Left lung (tissue), 10 donors: ENCODE data around the gene TRIM61. TPM values are rescaled to one million over a fixed set of nuclear protein-coding genes. Genes with fewer than 3 reads are reported as not detected.
"Not testable (repeated sequence)": the region's sequence is repeated elsewhere in the genome, so short reads cannot be mapped to it uniquely, and the experiment has no call there.

Experiments
- ATAC-seq: fragments of 200-7000 bp; cut with Tn5 transposase; one replicate; pipeline ENCODE4 v1.9.1; 2020; ENCODE audit warnings: moderate library complexity
- DNase-seq, 4 donors: peaks; one replicate each; pipeline ENCODE4 v3.0.0-alpha.2; 2013 to 2020
- H3K27ac ChIP-seq, 2 donors: fragments of 200-600 bp; sonication (generic) in 1 of 2; one replicate each; pipeline versions ENCODE4 v1.5.0 to v1.8.0; 2020 to 2021
- H3K27me3 ChIP-seq, 2 donors: fragments of 200-600 bp; sonication (generic) in 1 of 2; one replicate each; pipeline versions ENCODE4 v1.5.0 to v1.8.0; 2020 to 2021
- H3K36me3 ChIP-seq, 2 donors: fragments of 200-600 bp; sonication (generic) in 1 of 2; one replicate each; pipeline versions ENCODE4 v1.5.0 to v1.8.0; 2020 to 2021
- H3K4me1 ChIP-seq, 2 donors: fragments of 200-600 bp; one replicate each; pipeline ENCODE4 v1.8.0; 2021
- H3K4me3 ChIP-seq, 2 donors: fragments of 200-600 bp; sonication (generic) in 1 of 2; one replicate each; pipeline versions ENCODE4 v1.5.0 to v1.8.0; 2020 to 2021; ENCODE audit warnings: mild to moderate bottlenecking in 1 of 2
- H3K9me3 ChIP-seq, 2 donors: fragments of 200-600 bp; sonication (generic) in 1 of 2; one replicate each; pipeline versions ENCODE4 v1.5.0 to v1.8.0; 2020 to 2021
- intact Hi-C, 2 donors: fragments of 100-400 bp; cut with DNase I; formaldehyde crosslinking; loops; one replicate each; pipeline versions ENCODE4 v1.11.2 to v1.14.2; 2022
- polyA plus RNA-seq, 6 donors: library from polyadenylated mRNA; unstranded; fragments of 120-200 nt; gene quantifications; one replicate each; pipeline ENCODE4 v1.2.1, GENCODE V29; 2013; ENCODE audit not compliant: insufficient read length in 6 of 6
- total RNA-seq, 2 donors: library from RNA; stranded (reverse); fragmentation: NEBNext Ultra II Directional; extraction: Animal tissue kit (Norgen Biotek cat#: 25700); gene quantifications; one replicate each; pipeline ENCODE4 v1.2.1, GENCODE V29; 2021
- TF ChIP-seq, protein P1 (sequence below), 2 donors: fragments of 200-600 bp; sonication (generic) in 1 of 2; IDR thresholded peaks; one replicate each; pipeline versions ENCODE4 v1.5.0 to v1.8.0; 2021; ENCODE audit warnings: antibody characterized with exemption in 2 of 2
- donor health status: DM: no; HTN: yes; CAD: no.
- donor health status: DM: no; HTN: no; CAD: no.

The TRIM61 gene
- total and polyA plus RNA-seq, 8 donors, result 1.5 to 6.4 (median 5.1) TPM

DNA sequence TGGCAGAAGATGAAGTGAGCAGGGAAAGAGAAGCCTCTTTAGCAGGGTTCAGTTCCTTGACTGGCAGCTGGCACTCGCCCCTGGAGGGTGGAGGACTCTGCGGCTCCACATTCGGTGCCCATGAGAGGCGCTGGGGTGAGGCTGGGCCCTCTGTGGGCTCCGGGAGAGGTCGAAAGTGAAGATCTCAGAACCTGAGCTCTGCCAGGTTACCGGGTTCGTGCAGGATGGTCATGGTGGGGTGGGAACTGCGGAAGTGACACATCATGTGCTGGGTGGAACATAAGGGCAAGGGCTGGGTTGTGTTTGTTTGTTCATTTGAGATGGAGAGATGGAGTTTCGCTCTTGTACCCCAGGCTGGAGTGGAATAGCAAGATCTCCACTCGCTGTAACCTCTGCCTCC lies 44.2 kb downstream of the TRIM61 start:
- intact Hi-C loops, result no loop called here
- Histone ChIP-seq H3K4me1 (no peaks in the 10 kb centered on the region), H3K27me3 (no peaks in the 10 kb centered on the region), H3K36me3 (no peaks in the 10 kb centered on the region), H3K27ac (no peak overlapping the region), H3K4me3 (no peak overlapping the region), H3K9me3 (no peaks in the 10 kb centered on the region)
- no peak for DNase-seq
- TF ChIP-seq, protein P1, sequence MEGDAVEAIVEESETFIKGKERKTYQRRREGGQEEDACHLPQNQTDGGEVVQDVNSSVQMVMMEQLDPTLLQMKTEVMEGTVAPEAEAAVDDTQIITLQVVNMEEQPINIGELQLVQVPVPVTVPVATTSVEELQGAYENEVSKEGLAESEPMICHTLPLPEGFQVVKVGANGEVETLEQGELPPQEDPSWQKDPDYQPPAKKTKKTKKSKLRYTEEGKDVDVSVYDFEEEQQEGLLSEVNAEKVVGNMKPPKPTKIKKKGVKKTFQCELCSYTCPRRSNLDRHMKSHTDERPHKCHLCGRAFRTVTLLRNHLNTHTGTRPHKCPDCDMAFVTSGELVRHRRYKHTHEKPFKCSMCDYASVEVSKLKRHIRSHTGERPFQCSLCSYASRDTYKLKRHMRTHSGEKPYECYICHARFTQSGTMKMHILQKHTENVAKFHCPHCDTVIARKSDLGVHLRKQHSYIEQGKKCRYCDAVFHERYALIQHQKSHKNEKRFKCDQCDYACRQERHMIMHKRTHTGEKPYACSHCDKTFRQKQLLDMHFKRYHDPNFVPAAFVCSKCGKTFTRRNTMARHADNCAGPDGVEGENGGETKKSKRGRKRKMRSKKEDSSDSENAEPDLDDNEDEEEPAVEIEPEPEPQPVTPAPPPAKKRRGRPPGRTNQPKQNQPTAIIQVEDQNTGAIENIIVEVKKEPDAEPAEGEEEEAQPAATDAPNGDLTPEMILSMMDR (IDR thresholded peaks at IDR 0.05), result no peak
- no peak for ATAC-seq

DNA sequence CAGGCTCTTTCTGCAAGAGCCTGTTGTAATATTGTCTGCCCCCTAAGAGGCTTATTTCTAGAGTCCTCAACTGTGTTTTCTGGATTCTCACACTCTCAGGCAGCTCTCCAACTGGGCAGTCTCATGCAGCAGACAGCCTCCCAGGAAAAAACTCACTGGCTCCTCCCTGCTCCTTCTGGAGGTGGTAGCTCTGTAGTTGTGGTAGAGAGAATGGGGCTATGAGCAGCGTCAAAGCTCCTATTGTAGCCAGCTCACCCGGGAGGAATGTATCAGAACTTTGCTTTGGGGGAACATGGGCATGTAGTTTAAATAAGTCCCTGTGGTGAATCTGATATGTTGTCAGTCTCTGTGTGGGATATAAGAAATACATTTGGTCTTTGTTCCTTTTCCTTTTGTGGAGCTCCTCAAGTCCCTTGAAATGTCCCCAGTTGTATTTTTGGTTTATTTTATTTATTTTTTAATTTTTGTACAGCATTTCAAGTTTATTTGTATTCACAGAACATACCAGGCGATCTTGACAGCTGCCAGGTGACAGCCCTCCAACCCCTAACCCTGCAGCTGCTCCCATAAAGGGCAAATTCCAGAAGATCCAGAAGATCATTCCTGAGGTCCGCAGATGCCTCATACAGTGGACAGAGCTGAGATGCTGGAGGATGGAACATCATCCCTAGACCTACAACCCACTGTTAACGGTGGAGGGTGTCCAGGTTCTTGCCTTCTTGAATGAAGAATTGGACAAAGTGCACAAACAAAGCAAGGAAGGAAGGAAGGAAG lies 45.7 kb downstream of the TRIM61 start:
- DNase-seq (no peak), ATAC-seq (peak; percentile 32)
- TF ChIP-seq, protein P1 (IDR thresholded peaks at IDR 0.05), result no peak
- intact Hi-C loops, result no loop called here
- H3K4me1 ChIP-seq, result no peaks in the 10 kb centered on the region
- no peak overlapping the region for H3K27ac ChIP-seq
- H3K4me3 ChIP-seq, result no peak overlapping the region
- no peaks in the 10 kb centered on the region for H3K9me3 ChIP-seq
- no peaks in the 10 kb centered on the region for H3K36me3 ChIP-seq
- no peaks in the 10 kb centered on the region for H3K27me3 ChIP-seq

DNA sequence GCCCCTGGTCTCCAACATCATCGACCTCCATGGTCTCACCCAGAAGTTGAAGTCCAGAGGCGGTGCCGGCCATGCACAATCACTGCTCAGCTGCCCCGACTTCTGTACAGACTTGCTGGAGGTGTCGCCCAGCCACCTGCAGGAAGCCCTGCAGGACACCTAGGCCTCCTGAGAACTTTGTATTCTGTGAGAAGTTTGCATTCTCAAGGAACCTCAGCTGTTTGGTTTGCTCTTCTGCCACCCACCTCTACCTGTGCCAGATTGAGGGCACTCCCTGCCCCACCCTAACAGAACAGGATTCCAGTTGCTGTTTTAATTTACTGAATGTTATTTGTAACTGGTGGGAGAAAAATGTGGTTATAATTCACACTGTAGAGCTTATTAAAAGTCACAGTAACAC lies 46.8 kb downstream of the TRIM61 start:
- no peak for ATAC-seq
- no peak for DNase-seq
- H3K27ac ChIP-seq, result no peak overlapping the region
- TF ChIP-seq, protein P1 (IDR thresholded peaks at IDR 0.05), result no peak
- no peaks in the 10 kb centered on the region for H3K9me3 ChIP-seq
- no peaks in the 10 kb centered on the region for H3K36me3 ChIP-seq
- no peaks in the 10 kb centered on the region for H3K27me3 ChIP-seq
- no peaks in the 10 kb centered on the region for H3K4me1 ChIP-seq
- no peak overlapping the region for H3K4me3 ChIP-seq
- intact Hi-C loops, result no loop called here

DNA sequence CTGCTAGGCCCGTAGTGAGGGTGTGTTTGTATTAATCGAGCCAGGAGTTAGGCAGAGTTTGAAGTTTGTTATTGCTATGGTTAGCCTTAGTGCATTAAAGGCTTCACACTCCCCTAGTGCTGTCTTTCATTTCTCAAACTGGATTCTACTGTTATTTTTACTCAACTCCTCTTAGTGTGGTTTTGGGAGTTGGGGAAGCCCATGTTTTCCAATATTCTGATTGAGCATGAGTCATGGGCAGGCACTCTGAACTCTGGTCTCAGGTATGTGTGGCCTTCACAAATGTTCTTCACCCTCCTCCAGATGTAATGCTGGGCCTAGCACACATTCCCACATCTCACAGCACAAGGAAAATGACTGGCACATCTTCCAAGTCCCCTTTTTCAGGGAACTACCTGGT lies 50.4 kb downstream of the TRIM61 start:
- intact Hi-C loops, H3K4me1 ChIP-seq, DNase-seq, ATAC-seq, H3K36me3 ChIP-seq, H3K9me3 ChIP-seq, H3K4me3 ChIP-seq, H3K27me3 ChIP-seq, H3K27ac ChIP-seq: not testable (repeated sequence)

DNA sequence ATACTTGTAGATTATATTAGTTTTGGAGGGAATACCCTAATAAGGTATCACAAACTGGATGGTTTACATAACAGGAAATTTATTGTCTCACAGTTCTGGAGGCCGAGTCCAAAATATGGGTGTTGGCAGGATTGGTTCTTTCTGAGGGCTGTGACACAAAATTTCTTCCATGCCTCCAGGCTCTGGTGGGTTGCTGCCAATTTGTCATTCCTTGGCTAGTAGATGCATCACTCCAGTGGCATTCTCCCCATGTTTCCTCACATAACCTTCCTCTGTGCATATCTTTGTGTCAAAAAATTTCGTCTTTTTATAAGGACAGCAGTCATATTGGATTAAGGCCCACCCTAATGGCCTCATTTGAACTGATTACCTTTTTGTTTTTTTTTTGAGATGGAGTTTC lies 51.2 kb downstream of the TRIM61 start:
- intact Hi-C loops, result no loop called here
- H3K4me1 ChIP-seq, result no peaks in the 10 kb centered on the region
- H3K9me3 ChIP-seq, result no peaks in the 10 kb centered on the region
- H3K27me3 ChIP-seq, result no peaks in the 10 kb centered on the region
- no peak overlapping the region for H3K4me3 ChIP-seq
- no peak for ATAC-seq
- H3K27ac ChIP-seq, result no peak overlapping the region
- no peaks in the 10 kb centered on the region for H3K36me3 ChIP-seq
- DNase-seq, result no peak
- TF ChIP-seq, protein P1 (IDR thresholded peaks at IDR 0.05), result no peak
